DND-41 (cell line): ENCODE data around the gene NDUFB11.

Experiments used
- EZH2 ChIP-seq: IDR thresholded peaks from 3 replicates; pipeline ENCODE4 v1.6.1; 2012; ENCODE audit warnings: borderline replicate concordance, low read depth, mild to moderate bottlenecking, moderate library complexity, low read length, inconsistent platforms; ENCODE audit not compliant: severe bottlenecking
- TF ChIP-seq, protein P1 (sequence below): IDR thresholded peaks from 2 replicates; pipeline ENCODE4 v1.5.1; 2012; ENCODE audit warnings: borderline replicate concordance, low read length, moderate library complexity, mild to moderate bottlenecking; ENCODE audit not compliant: poor library complexity, severe bottlenecking; ENCODE audit errors: extremely low read depth

DNA sequence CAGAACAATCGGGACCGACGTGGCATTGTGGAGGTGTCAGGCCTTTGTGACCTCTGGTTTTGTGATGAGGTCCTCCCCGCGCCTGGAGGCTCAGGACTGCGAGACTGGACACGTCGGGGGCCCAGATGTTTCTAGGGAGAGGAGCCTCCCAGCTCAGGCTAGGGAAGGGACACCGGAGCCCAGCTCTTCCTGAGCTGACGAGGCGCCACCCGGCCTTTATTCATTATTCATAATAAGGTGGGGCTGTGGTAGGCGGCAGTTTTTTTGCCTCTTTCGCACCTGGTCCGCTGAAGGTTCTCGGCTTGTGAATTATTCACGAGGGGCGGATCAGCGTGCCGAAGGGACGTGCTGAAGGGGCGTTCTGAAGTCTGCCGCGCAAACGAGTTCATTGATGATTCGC lies 46.8 kb upstream of the NDUFB11 start:
- TF ChIP-seq, protein P1, sequence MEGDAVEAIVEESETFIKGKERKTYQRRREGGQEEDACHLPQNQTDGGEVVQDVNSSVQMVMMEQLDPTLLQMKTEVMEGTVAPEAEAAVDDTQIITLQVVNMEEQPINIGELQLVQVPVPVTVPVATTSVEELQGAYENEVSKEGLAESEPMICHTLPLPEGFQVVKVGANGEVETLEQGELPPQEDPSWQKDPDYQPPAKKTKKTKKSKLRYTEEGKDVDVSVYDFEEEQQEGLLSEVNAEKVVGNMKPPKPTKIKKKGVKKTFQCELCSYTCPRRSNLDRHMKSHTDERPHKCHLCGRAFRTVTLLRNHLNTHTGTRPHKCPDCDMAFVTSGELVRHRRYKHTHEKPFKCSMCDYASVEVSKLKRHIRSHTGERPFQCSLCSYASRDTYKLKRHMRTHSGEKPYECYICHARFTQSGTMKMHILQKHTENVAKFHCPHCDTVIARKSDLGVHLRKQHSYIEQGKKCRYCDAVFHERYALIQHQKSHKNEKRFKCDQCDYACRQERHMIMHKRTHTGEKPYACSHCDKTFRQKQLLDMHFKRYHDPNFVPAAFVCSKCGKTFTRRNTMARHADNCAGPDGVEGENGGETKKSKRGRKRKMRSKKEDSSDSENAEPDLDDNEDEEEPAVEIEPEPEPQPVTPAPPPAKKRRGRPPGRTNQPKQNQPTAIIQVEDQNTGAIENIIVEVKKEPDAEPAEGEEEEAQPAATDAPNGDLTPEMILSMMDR = no peak
- no peak for TF ChIP-seq EZH2
